PC-9 (cell line): ENCODE results near the gene OR9Q1.

ENCODE experiments used
- CTCF ChIP-seq: fragments of 200-600 bp; sonication (generic); conservative IDR thresholded peaks from 2 replicates; pipeline ENCODE4 v1.6.1; 2017; ENCODE audit warnings: mixed run types, antibody characterized with exemption, mild to moderate bottlenecking, moderate library complexity
- EZH2 ChIP-seq: fragments of 200-600 bp; sonication (generic); IDR thresholded peaks from 2 replicates; pipeline ENCODE4 v1.8.0; 2017; ENCODE audit warnings: antibody characterized with exemption, low read depth

GRCh38 chr11:57981536-57981935 is 42.1 kb upstream of the OR9Q1 start:
- no peak for TF ChIP-seq CTCF
- TF ChIP-seq EZH2 = no peak
